ENCODE data around the gene MAPK4. TPM values are rescaled to one million over a fixed set of nuclear protein-coding genes. Genes with fewer than 3 reads are reported as not detected.

MAPK4 gene
- total and polyA plus RNA-seq, 7 donors: 0.60 to 16.1 (median 8.8) TPM; not detected in 1

- 93 to 95% methylated on average over 6 of the region's 6 CpGs for WGBS, 2 donors
- no peak overlapping the region for H3K27ac ChIP-seq
- H3K36me3 ChIP-seq: no peaks in the 10 kb centered on the region
- TF ChIP-seq POLR2AphosphoS5 (IDR thresholded peaks at IDR 0.05) (no peak), EP300 (IDR thresholded peaks at IDR 0.05) (no peak), CTCF (IDR thresholded peaks at IDR 0.05) (no peak), POLR2A (IDR thresholded peaks at IDR 0.05) (no peak)
- no peaks in the 10 kb centered on the region for H3K27me3 ChIP-seq
- no peak for DNase-seq
- H3K4me3 ChIP-seq: no peak overlapping the region
- no peaks in the 10 kb centered on the region for H3K4me1 ChIP-seq
- intact Hi-C loops (cut with DNase I): no loop called here
- no peaks in the 10 kb centered on the region for H3K9me3 ChIP-seq
Measured at GRCh38 chr18:50689578-50689977, 129.7 kb downstream of the MAPK4 start.

GRCh38 chr18:50694147-50694546 is 134.3 kb downstream of the MAPK4 start:
- no peak for TF ChIP-seq EP300 (IDR thresholded peaks at IDR 0.05)
- no peak for TF ChIP-seq CTCF (IDR thresholded peaks at IDR 0.05)
- TF ChIP-seq POLR2A (IDR thresholded peaks at IDR 0.05): no peak
- no peak for TF ChIP-seq POLR2AphosphoS5 (IDR thresholded peaks at IDR 0.05)
- 69 to 73% methylated on average over 4 of the region's 4 CpGs for WGBS, 2 donors
- no peaks in the 10 kb centered on the region for H3K4me1 ChIP-seq
- H3K27me3 ChIP-seq: no peaks in the 10 kb centered on the region
- H3K27ac ChIP-seq: no peak overlapping the region
- intact Hi-C loops (cut with DNase I): no loop called here
- no peak overlapping the region for H3K4me3 ChIP-seq
- no peaks in the 10 kb centered on the region for H3K9me3 ChIP-seq
- no peaks in the 10 kb centered on the region for H3K36me3 ChIP-seq
- peak; percentile 18 for DNase-seq

GRCh38 chr18:50695431-50696176 is 135.7 kb downstream of the MAPK4 start:
- Histone ChIP-seq H3K9me3 (no peaks in the 10 kb centered on the region), H3K27me3 (no peaks in the 10 kb centered on the region), H3K27ac (no peak overlapping the region), H3K4me3 (no peak overlapping the region), H3K4me1 (no peaks in the 10 kb centered on the region), H3K36me3 (no peaks in the 10 kb centered on the region)
- 88 to 93% methylated on average over 10 of the region's 10 CpGs for WGBS, 2 donors
- TF ChIP-seq POLR2A (IDR thresholded peaks at IDR 0.05) (no peak), EP300 (IDR thresholded peaks at IDR 0.05) (no peak), CTCF (IDR thresholded peaks at IDR 0.05) (no peak), POLR2AphosphoS5 (IDR thresholded peaks at IDR 0.05) (no peak)
- intact Hi-C loops (cut with DNase I): no loop called here
- peak; percentile 47 for DNase-seq

- H3K27ac ChIP-seq: no peak overlapping the region
- no peak for TF ChIP-seq POLR2A (IDR thresholded peaks at IDR 0.05)
- TF ChIP-seq CTCF (IDR thresholded peaks at IDR 0.05): no peak
- no peaks in the 10 kb centered on the region for H3K27me3 ChIP-seq
- H3K4me3 ChIP-seq: no peak overlapping the region
- intact Hi-C loops (cut with DNase I): no loop called here
- peak; percentile 50 for DNase-seq
- no peaks in the 10 kb centered on the region for H3K9me3 ChIP-seq
- H3K36me3 ChIP-seq: no peaks in the 10 kb centered on the region
- WGBS, 2 donors: 64 to 67% methylated on average over 7 of the region's 7 CpGs
- no peaks in the 10 kb centered on the region for H3K4me1 ChIP-seq
Measured at GRCh38 chr18:50696436-50696835, 136.5 kb downstream of the MAPK4 start.

- 85 to 92% methylated on average over 4 of the region's 4 CpGs for WGBS, 2 donors
- intact Hi-C loops (cut with DNase I): no loop called here
- no peaks in the 10 kb centered on the region for H3K27me3 ChIP-seq
- H3K9me3 ChIP-seq: no peaks in the 10 kb centered on the region
- no peaks in the 10 kb centered on the region for H3K36me3 ChIP-seq
- no peak overlapping the region for H3K4me3 ChIP-seq
- no peaks in the 10 kb centered on the region for H3K4me1 ChIP-seq
- DNase-seq: no peak
- no peak overlapping the region for H3K27ac ChIP-seq
- no peak for TF ChIP-seq POLR2A (IDR thresholded peaks at IDR 0.05)
- TF ChIP-seq POLR2AphosphoS5 (IDR thresholded peaks at IDR 0.05): no peak
- no peak for TF ChIP-seq CTCF (IDR thresholded peaks at IDR 0.05)
- TF ChIP-seq EP300 (IDR thresholded peaks at IDR 0.05): no peak
Measured at GRCh38 chr18:50696929-50697328, 137.0 kb downstream of the MAPK4 start.

All from sigmoid colon (tissue), 7 donors.